Stimulated activated CD8-positive, alpha-beta memory T cell treated with anti-CD3 and anti-CD28 coated beads, Interleukin-2, amount 100 ng/mL, for 48 hours (primary cell): ENCODE data around the gene MKKS.
"Not testable (repeated sequence)": the region's sequence is repeated elsewhere in the genome, so short reads cannot be mapped to it uniquely, and the experiment has no call there.

Experiments used
- DNase-seq, 2 donors: peaks; one replicate each; pipeline ENCODE4 v3.0.0-alpha.2; 2020; ENCODE audit warnings: low read depth in 2 of 2

Gene MKKS

DNA sequence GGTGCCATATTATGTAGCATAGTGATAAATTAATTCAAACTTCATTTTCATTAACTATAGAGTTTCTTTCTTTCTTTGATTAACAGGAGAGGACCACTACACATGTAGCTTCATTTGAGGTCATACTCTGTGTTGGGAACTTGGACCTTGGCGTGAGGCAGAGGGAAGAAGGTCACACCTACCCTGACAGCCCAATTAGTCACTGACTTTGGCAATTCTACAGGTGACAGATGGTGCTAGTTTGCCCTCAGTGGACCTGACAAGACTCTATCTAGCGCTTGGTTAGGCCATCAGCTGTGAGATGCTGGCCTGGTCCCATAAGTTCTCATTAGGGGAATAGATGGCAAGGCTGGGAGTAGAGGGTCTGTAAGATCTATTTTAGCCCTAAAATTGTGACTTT lies 15.2 kb upstream of the MKKS start:
- DNase-seq, result no peak

- no peak for DNase-seq
Observed at GRCh38 chr20:10448270-10449156, 14.5 kb upstream of the MKKS start.

DNA sequence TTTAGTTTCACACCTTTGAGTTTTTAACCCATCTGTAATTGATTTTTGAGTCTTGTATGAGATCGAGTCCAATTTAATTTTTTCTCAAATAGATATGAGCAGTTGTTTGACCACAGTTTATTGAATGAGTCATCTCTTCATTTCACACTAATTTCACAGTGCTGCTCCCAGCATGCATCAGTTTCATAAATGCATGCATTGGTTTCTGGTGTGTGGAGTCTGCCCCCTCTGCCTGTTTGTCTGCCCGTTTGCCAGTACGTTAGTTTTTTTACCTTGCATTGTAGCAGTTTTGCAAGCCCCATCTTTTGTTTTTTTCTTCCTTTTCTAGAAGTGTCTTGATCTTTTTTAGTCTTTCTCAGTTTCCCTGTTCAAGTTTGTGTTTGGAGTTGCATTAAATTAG lies 13.0 kb upstream of the MKKS start:
- DNase-seq, result peak; percentile 6 to 8

DNA sequence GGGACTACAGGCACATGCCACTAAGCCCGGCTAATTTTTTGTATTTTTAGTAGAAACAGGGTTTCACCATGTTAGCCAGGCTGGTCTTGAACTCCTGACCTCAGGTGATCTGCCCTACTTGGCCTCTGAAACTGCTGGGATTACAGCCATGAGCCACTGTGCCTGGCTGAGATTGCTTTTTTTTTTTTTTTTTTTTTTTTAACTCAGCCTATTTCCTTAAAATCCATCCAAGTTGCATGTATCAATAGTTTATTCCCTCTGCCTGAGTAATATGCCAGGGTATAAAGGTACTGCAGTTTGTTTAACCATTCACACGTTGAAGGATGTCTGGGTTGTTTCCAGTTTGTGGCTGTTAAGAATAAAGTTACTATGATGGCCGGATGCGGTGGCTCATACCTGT lies 11.7 kb upstream of the MKKS start:
- no peak for DNase-seq

- no peak for DNase-seq
Observed at GRCh38 chr20:10443936-10444335, 9.9 kb upstream of the MKKS start.

DNA sequence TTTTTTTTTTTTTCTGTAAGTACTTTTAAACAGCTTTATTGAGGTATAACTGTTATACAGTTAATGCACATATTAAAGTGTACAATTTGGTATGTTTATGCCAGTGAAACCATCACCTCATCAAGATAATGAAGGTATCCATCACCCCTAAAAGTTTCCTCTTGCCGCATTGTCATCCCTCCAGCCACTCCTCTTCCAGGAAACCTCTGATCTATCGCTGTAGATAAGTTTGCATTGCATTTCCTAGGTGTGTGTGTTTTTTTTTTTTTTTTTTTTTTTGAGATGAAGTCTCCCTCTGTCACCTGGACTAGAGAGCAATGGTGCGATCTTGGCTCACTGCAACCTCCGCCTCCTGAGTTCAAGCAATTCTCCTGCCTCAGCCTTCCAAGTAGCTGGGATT lies 4.2 kb upstream of the MKKS start:
- DNase-seq, result no peak

GRCh38 chr20:10436053-10436699 lies 2.2 kb upstream of the MKKS start:
- DNase-seq, result no peak

GRCh38 chr20:10434832-10435812 lies 1.1 kb upstream of the MKKS start, which contains the start of gene SLX4IP:
TSS of gene SLX4IP (plus strand) at chr20:10435305. CDS start at chr20:10458205, 22,900 bp downstream.
- DNase-seq, result peak; percentile 52 to 75

DNA sequence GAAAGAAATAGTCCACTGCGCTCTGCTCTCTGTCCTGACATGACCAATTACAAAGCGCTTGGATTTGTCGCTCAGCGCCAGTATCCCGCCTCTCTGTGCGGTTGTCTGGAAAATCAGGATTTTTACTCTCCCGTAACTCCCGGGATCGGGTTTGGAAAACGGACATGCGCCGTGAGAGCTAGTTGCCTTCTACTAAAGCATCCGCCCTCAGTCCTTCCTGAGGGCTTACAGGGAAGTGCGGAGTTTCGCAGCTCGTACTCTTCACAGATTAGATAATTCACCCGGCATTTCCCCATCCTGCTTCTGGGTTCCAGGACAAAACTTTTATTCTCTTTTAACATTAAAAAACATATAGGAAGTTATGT lies 427 bp upstream of the MKKS start:
- DNase-seq, result peak; percentile 44 to 59

DNA sequence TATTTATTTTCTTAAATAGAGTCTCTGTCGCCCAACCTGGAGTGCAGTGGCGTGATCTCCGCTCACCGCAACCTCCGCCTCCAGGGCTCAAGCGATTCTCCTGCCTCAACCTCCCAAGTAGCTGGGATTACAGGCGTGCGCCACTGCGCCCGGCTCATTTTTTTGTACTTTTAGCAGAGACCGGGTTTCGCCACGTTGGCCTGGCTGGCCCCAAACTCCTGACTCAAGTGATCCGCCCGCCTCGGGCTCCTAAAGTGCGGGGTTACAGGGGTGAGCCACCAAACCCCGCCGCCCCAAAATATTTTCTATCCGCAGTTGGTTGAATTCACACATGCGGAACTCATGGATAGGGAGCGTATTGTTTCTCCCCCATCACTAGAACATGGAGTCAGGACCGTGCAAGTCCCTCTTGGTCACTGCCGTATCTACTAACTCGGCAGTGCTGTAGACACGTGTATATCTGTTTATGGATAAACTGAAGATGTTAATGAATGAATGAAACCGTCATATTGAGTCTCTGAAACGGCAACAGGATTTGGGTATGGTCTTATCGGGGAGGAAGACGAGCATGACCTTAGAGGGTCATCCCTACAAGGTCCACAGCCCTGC lies 904 bp downstream of the MKKS start:
- DNase-seq, result no peak

- no peak for DNase-seq
Observed at GRCh38 chr20:10432079-10432478, 1.9 kb downstream of the MKKS start.

GRCh38 chr20:10430704-10431103 lies 3.3 kb downstream of the MKKS start:
- DNase-seq, result no peak

- no peak for DNase-seq
Observed at GRCh38 chr20:10430000-10430466, 4.0 kb downstream of the MKKS start.

GRCh38 chr20:10429443-10429981 lies 4.5 kb downstream of the MKKS start:
- DNase-seq, result no peak

DNA sequence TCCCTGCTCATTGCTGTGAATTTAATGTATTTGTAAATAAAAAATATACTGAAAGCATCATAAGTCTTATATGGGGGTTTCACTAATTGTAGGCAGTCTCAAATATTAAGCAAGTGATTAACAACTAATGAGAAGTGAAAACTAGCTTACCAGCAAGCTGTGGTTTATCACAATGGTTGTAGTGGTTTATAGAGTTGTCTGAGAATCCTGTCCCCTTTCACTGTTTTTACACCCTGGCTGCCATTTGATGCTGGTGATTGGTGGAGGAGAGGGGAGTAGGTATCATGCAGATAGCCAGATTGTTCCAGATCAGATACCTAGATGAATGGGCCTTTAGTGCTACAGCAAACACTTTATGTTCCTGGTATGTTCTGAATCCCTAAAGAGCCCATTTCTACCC lies 6.0 kb downstream of the MKKS start:
- DNase-seq, result no peak

DNA sequence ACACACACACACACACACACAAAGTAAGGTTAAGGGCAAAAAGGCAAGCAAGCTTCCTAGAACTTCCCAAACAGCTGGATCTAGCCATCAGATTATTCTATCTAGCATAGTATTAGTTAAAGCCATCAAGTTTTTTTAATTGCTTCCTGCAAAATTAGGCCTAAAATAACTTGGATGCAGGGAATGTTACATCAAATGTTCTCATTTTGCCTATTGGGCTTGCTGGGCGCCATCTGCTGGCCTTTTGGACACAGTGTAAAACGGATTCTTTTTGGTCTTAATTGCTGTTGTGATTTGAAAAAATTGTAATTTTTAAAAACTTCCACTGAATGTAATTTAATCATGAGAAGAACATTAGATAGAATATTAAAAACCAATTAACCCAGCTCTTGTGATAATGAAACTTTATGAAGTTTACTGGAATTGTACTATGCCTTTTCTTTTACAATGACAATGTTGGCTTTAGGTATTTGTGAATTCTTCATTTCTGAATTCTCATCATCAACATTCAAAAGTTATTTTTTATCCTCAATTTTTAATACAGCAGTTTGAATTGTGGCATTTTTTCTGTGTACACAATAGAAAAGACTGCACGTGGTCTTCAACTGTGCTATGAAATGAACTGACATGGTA lies 6.8 kb downstream of the MKKS start:
- peak in 1 of 2 donors; percentile 13 for DNase-seq

GRCh38 chr20:10423735-10424134 lies 10.3 kb downstream of the MKKS start:
- DNase-seq, result no peak

DNA sequence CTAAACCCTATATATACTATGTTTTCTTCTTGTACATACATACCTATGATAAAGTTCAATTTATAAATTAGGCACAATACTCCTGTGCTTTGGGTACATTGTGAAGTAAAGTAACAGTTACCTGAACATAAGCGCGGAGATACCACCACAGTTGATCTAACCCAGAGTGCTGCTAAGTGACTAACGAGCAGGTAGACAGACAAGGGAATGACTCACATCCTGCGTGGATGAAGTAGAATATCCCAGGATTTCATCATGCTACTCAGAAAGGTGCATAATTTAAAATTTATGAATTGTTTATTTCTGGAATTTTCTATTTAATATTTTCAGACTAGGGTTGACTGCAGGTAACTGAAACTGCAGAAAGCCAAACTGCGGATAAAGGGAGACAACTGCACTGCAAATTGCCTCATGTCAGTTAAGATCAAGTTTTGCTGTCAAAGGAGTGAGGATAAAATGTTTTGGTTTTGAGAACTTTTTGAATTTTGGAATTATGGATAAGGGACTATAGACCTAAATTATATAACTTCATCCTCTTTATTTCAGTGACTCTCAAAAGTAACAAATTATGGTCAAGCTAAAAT lies 14.4 kb downstream of the MKKS start:
- no peak for DNase-seq

DNA sequence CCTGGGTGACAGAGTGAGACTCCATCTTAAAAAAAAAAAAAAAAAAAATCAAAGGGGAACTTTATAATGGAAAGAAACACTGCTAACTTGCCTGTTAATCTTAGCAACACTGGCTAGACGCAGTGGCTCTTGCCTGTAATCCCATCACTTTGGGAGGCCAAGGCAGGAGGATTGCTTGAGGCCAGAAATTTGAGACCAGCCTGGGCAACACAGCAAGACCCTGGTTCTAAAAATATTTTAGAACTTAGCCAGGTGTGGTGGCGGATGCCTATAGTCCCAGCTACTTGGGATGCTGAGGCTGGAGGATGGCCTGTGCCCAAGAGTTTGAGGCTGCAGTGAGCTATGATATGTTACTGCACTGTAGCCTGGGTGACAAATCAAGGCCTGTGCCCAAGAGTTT lies 16.8 kb downstream of the MKKS start:
- not testable (repeated sequence) for DNase-seq

GRCh38 chr20:10415013-10415650 lies 18.9 kb downstream of the MKKS start:
- DNase-seq, result no peak
